NOMO-1 treated with dmso at 0.1 percent for 144 hours (cell line): Measurements from ENCODE around the gene STX8.

Source experiments
- DNase-seq: peaks from one replicate; lab custom pipeline; 2025; ENCODE audit not compliant: unreplicated experiment; lab: John Stamatoyannopoulos, UW

The STX8 gene

DNA sequence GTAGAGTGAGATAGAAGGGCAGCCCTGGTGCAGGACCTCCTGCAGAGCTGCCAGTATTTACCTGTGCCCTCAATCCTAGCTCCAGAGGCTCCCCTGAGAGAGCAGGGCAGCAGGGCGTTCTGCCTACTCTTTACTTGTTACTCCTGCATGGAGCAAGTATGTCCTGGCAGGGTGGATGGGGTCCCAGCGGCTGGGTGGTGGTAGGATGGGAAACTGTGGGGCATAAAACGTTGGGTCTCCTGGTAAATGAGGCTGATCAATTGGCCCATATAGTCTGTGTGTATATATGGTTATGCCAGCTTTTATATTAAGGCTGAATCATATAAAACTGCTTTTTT, 362.3 kb downstream of the STX8 start:
- DNase-seq = no peak

DNA sequence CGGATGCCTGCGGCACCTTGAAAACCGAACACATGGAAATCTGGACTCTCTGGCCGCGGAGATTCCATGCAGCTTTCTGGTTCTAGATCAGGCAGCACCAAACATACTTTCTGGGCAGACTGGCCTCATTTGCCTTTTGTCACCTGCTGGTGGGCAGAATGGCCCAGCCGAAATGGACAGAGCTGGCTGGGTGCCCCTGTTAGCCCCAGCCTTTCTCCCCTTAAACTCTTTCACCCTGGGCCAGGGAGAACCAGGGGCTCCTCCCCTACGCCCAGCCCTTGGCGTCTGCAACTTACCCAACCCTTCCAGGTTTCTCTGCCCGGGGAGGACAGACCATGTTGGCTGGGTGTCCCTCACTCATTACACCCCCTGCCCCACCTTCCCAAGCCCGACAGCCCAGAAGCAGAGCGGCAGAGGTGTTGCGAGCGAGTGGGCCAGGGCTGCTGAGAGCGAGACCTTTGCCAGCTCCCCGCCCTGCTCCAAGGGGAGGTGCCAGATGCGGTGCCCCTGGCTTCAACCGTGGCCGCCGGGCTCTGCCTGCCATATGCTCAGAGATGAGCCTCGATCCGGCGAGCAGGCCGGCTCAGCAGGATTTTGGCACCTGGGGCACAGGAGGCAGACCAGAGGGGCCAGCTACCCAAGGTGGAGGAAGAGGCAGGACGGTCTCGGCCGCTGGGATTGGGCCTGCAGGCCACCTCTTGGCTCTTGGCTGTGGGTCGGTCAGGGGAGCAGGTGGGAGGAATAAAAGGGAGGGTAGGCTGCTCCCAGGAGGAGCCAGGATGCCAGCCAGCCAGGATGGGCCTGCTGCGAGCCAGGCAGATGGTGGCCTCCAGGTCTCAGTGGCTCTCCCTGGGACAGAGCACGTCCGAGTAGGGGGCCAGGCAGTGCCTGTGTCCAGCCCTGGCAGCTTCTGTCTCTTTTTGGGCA, 363.0 kb downstream of the STX8 start:
- DNase-seq = no peak

DNA sequence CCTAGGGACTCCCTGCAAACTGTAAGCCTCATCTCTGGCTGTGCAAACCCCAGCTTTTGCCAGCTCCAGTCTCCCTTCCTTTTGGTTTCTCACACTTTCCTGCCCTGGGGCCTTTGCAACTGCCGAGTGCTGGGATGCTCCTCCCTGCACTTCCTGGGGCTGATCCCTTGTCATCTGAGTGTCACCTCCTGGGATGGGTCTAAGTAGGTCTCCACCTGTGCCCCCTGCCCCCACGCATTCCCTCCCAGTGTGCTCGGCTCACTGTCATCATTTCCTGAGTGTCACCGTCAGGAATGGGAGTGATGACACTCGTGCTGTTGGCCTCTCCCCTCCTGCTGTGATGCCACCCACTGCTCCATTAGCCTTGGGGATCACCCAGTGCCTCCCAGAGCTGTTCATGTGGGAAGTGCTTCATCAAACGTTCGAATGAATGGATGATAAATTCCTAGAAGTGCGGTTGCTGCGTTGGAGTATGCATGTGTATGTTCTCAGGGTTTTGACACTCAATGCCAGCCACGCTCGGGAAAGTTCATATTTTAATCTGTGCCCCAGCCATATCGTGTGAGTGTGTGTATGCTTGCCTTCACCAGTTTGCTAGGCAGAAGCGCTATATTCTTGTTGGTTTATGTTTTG, 364.4 kb downstream of the STX8 start:
- no peak for DNase-seq

DNA sequence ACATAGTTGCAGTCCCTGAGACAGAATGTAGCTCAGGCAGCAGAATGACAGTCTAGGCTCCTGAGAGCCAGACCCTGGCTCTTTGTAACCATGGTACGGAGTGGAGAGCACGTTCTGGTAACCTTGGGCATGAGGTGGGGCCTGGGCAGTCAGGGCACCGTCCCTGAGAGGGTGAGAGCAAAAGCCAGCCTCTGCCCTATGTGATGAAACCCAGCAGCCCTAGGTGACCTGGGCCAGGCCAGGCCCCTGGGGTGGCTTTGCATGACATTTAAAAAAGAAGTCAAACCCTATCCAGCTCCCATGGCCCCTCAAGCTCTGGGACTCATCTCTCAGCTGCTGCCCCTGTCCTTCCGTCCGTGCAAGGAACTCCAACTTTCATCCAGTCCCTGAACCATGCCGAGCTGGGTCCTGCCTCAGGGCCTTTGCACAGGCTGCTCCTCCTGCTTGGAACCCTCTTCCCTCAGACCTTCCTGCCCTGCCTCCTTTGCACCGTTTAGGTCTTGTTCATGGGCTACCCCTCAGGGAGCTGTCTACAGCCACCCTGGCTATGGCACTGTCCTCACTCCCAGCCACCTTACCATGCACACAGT, 365.7 kb downstream of the STX8 start:
- DNase-seq = no peak

DNA sequence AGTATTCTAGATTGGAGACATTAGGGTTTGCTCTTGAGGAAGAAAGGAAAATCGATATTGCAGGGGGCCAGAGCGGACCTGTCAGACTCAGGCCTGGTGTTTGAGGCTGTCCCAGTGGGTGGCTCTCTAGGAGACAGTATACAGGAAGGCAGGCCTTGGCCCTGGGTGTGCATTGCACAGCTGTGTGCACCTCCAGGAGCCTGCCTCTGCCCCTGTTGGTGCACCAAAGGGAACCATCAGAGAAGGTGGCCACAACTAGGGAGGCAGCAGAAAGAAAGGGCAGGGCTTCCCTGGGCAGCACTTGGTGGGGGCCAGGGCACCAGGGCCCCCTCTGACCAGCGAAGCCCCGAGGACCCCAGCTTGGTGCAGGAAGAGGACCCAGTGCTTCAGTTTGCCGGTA, 366.3 kb downstream of the STX8 start:
- DNase-seq = no peak

DNA sequence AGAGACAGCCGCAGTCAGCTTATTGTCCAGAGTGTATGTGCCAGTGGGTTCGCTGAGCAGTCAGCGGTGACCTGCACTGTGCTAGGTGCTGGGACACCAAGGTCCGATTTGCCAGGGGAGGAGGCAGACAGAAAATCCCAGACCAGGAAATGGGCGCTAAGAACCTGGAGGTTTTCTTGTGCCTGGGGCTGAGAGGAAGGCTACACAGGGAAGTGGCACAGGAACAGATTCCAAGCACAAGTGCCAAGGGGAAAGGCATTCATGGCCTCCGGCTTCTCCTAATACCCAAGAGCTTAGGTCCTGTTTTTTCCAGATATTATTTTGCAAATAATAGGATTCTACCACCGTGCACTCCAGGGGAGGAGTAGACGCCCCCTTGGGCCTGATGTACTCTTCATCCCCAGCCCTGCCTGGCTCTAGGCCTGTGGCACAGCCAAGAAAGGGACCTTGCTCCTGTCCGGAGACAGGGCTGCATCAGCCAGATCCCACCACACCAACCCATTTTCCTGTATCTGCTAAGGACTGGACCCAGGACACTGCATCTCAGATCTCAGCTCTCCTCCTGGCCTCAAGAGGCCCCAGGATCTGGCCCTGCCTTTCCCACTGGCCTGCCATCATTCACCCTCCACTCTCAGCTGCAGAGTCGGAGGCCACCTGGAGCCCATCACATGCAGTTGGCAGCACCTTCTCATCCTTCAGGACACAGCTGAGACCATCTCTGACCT, 367.1 kb downstream of the STX8 start:
- DNase-seq = no peak

DNA sequence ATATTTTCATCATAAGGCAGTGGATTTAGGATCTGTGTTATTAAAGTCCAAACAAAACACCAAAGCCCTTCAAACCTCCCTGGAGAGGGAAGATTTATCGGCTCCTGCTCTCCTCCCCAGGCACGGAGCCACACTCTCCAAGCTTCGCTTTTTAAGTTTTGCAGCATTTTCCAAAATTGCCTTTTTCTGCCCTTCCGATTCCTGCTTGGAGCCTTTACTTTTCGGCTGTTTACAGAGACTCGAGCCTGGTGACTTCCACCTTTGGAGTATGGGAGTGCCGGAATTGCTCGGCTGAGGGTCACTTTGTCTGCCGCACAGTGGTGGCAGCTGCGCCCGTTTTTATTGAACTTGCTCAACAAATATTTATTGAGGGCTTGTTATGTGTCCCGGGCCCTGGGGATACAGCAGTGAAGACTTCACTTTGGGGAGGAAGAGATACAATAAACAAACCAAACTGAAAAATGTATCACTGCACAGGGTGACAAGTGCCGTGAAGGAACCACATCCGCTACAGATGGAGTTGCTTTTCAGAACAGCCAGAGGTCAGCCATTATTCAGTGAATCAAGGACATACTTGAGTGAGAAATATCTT, 368.8 kb downstream of the STX8 start:
- no peak for DNase-seq

DNA sequence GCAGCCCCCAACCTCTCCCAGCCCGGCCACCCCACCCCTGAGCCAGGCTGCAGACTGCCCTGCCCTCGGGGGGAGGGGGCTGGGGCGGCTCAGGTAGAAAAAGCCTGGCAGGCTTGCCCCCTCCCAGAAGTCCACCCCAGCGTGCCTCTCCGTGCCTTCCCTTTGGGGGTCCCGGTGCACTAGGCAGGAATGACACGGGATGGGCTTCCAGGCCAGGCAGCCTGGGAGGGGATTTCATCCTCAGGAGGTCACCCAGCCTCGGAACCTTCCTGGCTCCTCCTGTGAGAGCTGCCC, 369.3 kb downstream of the STX8 start:
- DNase-seq = no peak

DNA sequence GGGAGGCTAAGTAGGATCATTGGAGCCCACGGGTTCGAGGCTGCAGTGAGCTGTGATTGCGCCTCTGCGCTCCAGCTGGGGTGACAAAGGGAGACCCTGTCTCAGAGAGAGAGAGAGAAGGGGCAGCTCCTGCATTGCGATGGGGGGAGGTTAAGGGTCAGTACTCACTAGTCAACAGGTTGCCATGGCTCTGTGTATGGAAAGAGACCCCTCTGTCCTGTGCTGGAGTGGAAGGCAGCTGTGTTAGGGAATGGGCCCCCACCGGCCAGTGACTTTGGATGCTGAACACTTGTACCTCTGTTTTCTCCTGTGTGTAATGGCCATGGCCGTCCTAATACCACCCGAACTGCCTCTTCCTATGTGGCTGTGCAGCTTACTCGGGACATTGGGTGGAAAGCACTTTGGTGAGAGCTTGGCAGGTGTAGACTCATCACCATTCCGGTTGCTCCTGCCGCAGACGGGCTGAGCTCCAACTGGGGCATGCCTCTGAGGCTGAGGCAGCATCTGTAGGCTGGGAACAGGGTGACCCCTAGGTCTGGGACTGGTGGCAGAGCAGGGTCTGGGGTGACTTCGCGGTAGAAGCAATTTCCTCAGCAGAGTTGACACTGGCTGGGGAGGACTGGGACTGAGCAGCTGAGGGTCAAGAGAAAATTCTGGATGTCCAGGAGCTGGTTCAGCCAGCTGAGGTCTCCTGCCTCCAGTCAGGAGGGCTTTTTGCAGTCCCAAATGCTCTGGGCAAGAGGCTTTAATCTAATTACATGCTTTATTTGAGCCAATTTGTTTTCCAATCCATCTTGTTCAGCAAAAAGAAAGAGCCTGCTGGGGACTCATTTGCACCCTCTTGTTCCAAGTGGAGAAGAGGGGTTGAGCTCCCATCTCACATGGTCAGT, 369.9 kb downstream of the STX8 start:
- DNase-seq = no peak

DNA sequence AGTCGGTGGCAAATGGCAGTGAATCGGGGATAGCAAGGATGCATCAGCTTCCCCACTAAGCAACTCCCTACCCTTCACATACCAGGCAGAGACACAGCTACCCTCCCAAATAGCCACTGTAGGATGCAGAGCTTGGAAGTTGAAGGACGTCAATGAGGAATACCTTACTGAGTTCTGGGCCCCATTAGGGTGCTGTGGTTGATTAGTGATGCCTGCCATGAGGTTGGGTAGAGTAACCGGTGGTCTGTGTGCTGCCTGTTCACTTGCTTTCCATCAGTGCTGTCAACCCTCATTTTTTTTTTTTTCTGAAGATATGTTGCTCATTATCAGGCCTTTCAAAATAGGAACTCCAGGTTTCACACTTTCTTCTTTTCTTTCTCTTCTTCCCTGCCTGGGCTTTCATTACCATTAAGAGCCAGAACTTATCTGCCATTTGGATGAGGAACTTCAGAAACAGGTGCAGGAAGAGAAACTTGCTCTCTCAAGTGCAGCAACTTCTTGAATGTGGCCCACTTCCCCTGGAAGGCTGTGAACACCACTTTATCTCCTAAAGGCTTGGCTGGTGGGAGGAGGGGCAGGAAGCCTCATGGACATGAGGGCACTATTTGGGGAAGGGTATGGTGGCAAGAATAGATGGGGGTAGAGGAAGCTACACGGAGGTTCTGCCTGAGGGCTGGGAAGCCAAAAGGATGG, 370.8 kb downstream of the STX8 start:
- peak; percentile 32 for DNase-seq

DNA sequence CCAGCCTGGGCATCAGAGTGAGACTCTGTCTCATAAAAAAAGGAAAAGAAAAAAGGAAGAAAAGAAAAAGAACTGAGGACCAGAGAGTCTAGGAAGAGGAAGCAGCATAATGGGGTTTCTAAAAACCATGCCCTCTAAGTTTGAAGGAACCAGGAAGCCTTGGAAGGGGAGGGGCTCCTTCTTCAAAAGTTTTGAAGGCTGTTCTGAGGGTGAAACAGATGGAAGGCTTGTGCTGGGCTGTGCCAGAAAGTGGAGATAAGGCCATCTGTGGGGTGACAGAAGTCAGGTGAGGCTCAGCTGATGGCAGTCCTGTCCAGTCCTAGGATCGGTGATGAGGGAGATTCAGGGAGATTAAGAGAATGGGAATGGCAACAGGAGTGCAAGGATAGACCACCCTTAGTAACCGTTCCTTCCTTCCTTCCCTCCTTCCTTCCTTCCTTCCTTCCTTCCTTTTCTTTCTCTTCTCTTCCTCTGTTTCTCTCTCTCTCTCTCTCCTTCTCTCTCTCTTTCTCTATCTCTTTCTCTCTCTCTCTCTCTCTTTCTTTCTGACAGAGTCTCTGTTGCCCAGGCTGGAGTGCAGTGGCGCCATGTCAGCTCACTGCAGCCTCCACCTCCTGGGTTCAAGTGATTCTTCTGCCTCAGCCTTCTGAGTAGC, 371.7 kb downstream of the STX8 start:
- DNase-seq = peak; percentile 3

DNA sequence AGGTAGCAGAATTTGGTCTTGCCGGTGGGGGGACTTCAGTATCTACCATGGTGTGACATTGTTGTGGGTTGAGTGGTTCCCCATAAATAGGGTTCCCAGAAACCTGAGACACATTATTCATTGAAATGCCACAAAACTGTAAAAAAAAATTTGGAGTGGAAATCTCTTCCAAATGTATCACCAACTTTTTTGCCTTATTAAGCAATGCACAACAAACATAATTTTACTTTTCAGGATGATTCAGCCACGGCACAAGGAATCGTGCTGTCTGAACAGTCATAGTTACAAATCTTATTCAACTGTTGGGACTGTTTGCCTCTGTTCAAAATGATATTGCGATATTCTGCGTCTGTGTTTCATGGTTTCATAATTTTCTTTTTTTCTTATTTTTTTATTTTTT, 373.1 kb downstream of the STX8 start:
- DNase-seq = no peak

DNA sequence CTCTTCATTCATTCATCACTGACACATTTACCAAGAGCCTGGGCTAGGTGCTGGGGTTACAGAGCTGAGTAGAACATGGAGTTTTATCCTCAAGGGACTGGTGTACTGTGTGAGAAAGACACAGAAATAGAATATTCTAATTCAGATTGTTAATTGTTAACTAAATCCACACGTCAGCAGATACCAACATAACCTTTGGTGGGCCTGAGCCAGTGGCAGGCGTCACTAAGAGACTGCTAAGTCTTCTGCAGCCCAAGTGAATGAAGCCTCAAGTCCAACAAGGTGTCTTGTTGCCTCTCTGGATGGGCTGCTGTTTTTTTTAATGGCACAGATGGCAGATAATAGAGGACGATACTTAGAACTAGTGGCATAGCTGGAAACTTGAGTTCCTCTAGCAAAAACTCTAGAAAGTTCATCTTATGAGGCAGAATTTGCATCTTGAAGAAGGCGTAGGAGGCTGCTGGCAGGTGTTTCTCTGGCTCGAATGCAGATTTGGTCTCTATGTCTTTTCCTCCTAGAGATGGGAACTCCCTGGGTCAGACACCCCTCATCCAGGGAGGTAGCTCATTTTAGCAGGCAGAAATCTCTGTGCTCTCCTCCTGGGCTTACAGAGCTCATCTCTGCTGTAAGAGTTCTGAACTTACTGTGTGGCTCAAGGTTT, 374.8 kb downstream of the STX8 start:
- DNase-seq = no peak
